Measurements from ENCODE around the gene SLC7A10.
"Not testable (repeated sequence)": the region's sequence is repeated elsewhere in the genome, so short reads cannot be mapped to it uniquely, and the experiment has no call there.

The SLC7A10 gene

GRCh38 chr19:33212436-33213172 lies 13.0 kb downstream of the SLC7A10 start:
- no peak for DNase-seq

DNA sequence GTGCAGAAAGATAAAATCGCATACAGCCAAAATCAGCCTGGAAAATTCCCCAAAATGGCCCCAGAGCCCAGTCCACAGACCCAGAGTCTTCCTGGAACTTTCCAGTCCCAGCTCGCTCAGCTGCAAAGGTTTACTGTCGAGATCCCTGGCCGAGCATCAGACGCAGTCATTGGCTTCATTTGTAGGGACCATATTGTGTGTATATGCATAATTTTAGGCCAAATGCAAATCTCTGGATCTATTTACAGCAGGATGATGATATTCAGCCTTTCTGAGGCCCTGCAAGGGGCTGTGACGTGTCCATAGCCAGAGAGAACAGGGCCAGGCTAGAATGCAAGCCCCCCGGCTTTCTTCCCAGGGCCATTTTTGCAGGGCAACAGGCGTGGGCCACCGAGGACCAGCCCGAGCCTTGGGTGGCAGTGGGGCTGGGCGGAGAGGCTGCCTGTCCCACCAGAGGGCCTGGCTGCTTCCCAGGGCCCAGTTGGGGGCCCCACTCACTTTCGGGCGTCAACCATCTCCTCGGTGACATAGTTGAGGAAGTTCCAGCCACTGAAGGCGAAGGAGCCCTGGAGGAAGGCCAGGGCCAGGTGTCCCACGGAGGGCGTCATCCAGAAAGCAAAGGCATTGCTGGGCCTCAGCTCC lies 13.7 kb downstream of the SLC7A10 start:
- DNase-seq, result no peak

GRCh38 chr19:33210266-33210940 lies 15.2 kb downstream of the SLC7A10 start:
- no peak for DNase-seq

- DNase-seq, result not testable (repeated sequence)
Measured at GRCh38 chr19:33209850-33210230, 15.8 kb downstream of the SLC7A10 start.

- no peak for DNase-seq
Measured at GRCh38 chr19:33208904-33209849, 16.5 kb downstream of the SLC7A10 start.

GRCh38 chr19:33208371-33208895 lies 17.2 kb downstream of the SLC7A10 start:
- DNase-seq, result no peak

GRCh38 chr19:33207903-33208302 lies 17.7 kb downstream of the SLC7A10 start:
- no peak for DNase-seq

DNA sequence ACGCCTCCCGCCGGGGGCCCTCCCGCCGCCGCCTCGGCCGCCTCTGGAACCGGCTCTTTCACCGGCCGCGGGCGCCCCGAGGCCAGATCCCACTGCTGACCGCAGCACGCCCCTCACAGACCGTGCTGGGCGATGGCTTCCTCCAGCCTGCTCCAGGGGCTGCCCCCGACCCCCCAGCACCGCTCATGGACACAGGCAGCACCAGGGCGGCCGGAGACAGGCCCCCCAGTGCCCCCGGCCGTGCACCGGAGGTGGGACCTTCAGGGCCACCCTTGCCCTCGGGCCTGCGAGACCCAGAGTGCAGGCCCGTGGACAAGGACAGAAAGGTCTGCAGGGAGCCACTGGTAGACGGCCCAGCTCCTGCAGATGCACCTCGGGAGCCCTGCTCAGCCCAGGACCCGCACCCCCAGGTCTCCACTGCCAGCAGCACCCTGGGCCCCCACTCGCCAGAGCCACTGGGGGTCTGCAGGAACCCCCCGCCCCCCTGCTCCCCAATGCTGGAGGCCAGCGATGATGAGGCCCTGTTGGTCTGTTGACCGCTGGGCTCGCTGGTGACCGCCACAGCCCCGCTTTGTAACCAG lies 18.5 kb downstream of the SLC7A10 start:
- DNase-seq, result no peak

DNA sequence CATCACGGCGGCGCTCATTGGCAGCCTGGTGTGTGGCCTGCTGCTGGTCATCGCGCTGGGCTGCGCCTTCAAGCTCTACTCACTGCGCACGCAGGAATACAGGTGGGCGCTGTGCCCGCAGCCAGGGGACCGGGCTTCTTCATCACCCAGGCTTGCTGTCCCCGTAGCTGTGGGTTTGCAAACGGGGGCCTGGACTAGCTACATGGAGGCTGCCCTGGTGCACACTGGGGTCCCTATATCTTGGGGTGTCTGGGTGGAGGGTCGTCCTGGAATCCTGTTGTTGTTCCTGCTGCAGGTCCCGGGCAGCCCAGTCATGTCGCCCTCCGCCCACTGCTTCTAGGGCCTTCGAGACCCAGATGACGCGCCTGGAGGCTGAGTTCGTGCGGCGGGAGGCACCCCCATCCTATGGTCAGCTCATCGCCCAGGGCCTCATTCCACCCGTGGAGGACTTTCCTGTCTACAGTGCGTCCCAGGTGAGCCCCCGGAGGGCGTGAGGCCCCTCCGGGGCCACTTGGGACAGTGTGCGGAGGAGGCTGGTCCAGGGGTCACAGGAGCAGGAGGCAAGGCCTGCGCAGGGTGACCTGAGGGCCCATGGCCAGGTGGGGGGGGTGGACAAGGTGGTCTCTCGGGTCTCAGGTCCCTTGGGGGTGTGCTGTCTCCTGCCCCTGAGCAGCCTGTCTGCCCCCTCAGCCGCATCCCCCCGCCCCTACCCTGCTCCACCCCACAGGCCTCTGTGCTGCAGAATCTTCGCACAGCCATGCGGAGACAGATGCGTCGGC lies 19.2 kb downstream of the SLC7A10 start:
- no peak for DNase-seq

DNA sequence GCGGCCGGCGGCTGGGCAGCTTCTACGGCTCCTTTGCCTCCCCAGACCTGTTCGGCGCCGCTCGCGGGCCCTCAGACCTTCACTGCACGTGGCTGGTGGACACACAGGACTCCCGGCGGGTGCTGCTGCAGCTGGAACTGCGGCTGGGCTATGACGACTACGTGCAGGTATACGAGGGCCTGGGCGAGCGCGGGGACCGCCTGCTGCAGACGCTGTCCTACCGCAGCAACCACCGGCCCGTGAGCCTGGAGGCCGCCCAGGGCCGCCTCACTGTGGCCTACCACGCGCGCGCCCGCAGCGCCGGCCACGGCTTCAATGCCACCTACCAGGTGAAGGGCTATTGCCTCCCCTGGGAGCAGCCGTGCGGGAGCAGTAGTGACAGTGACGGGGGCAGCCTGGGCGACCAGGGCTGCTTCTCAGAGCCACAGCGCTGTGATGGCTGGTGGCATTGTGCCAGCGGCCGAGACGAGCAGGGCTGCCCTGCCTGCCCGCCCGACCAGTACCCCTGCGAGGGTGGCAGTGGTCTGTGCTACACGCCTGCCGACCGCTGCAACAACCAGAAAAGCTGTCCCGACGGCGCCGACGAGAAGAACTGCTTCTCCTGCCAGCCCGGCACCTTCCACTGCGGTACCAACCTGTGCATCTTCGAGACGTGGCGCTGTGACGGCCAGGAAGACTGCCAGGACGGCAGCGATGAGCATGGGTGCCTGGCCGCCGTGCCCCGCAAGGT lies 20.0 kb downstream of the SLC7A10 start:
- DNase-seq, result no peak

- DNase-seq, result no peak
Measured at GRCh38 chr19:33205110-33205509, 20.5 kb downstream of the SLC7A10 start.

- DNase-seq, result no peak
Measured at GRCh38 chr19:33204136-33204973, 21.3 kb downstream of the SLC7A10 start.

- no peak for DNase-seq
Measured at GRCh38 chr19:33203529-33203928, 22.1 kb downstream of the SLC7A10 start.

DNA sequence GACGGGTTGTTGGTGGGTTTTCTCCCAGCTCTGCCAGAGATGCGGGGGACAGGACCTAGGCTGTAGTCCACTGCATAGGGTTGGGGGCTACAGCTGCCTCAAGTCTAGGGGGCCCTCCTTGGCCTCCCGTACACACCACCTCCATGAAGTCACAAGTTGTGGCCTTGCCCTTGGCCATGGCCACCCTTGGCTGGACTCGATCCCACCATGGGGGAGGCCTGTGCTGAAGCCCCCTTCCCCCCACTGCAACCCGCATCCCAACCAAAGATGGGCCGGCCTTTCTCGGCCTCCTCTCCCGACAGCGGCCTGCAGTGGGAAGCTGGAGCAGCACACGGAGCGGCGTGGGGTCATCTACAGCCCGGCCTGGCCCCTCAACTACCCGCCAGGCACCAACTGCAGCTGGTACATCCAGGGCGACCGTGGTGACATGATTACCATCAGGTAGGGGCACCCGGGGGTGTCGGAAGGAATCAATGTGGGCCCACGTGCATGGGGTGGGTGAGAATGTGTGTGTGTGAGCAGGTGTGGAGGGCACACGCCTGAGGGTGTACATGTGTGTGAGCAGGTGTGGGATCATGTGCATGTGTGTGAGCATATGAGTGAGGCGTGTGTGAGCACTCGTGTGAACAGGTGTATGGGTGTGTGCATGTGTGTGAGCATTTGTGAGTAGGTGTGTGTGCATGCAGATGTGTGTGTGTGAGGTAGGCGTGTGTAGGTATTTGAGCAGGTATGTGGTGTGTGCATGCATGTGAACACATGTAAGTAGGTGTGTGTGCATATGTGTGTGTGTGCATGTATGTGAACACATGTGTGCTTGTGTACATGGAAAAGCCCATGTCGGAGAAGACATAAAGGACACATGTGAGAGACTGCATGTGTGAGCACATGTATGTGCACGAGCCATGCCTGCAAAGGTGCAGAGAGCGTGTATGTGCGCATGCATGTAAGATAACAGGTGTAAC lies 22.8 kb downstream of the SLC7A10 start:
- no peak for DNase-seq

GRCh38 chr19:33201886-33202545 lies 23.6 kb downstream of the SLC7A10 start:
- DNase-seq, result no peak

DNA sequence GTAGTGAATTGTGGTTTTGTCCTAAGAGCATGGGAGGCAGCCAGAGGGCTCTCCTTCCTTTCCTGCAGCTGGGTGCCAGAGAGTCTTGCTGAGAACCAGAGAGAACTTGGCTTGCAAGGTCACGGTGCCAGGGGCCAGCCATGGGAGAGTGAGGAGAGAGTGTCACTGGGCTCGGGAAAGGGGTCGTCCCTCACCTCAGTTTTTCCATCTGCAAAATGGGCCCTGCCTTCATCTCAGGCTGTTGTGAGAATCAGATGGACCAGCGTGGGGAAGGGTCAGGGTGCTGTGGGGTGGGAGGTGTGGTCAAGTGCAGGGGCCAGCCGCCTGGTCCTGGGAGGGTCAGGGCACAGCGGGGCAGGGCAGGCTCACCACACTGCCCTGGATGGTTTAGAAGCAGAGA lies 24.2 kb downstream of the SLC7A10 start:
- DNase-seq, result no peak

GRCh38 chr19:33199441-33200265 lies 26.0 kb downstream of the SLC7A10 start:
- no peak for DNase-seq
